Measurements from ENCODE around the gene KCNH3.

KCNH3 gene

GRCh38 chr12:49557187-49557916 is 18.5 kb downstream of the KCNH3 start:
- H3K4me3 ChIP-seq (ENCODE audit: low read length), result no peak overlapping the region
- no peak for TF ChIP-seq CTCF (conservative IDR thresholded peaks at IDR 0.05; ENCODE audit: low read length)
- DNase-seq (ENCODE audit: low read depth), result no peak

- DNase-seq (ENCODE audit: low read depth), result no peak
Measured at GRCh38 chr12:49557917-49558215, 19.0 kb downstream of the KCNH3 start.

GRCh38 chr12:49558526-49558925 is 19.7 kb downstream of the KCNH3 start:
- no peak overlapping the region for H3K4me3 ChIP-seq (ENCODE audit: low read length)
- no peak for TF ChIP-seq CTCF (conservative IDR thresholded peaks at IDR 0.05; ENCODE audit: low read length)
- no peak for DNase-seq (ENCODE audit: low read depth)

More at GRCh38 chr12:49557917-49558215, 19.0 kb downstream of the KCNH3 start:
- no peak overlapping the region for H3K4me3 ChIP-seq (ENCODE audit: low read length)
- 0 out of 2 replicates have a peak, but pooled peaks have one; percentile 2 for TF ChIP-seq CTCF (conservative IDR thresholded peaks at IDR 0.05; ENCODE audit: low read length)

- no peak for DNase-seq (ENCODE audit: low read depth)
- H3K4me3 ChIP-seq (ENCODE audit: low read length), result no peak overlapping the region
- TF ChIP-seq CTCF (conservative IDR thresholded peaks at IDR 0.05; ENCODE audit: low read length), result no peak
Measured at GRCh38 chr12:49559011-49559675, 20.3 kb downstream of the KCNH3 start.

- no peak overlapping the region for H3K4me3 ChIP-seq (ENCODE audit: low read length)
- no peak for DNase-seq (ENCODE audit: low read depth)
- TF ChIP-seq CTCF (conservative IDR thresholded peaks at IDR 0.05; ENCODE audit: low read length), result no peak
Measured at GRCh38 chr12:49560695-49561094, 21.9 kb downstream of the KCNH3 start.

- no peak overlapping the region for H3K4me3 ChIP-seq (ENCODE audit: low read length)
- no peak for TF ChIP-seq CTCF (conservative IDR thresholded peaks at IDR 0.05; ENCODE audit: low read length)
- no peak for DNase-seq (ENCODE audit: low read depth)
Measured at GRCh38 chr12:49562233-49562632, 23.4 kb downstream of the KCNH3 start.

- no peak for TF ChIP-seq CTCF (conservative IDR thresholded peaks at IDR 0.05; ENCODE audit: low read length)
- H3K4me3 ChIP-seq (ENCODE audit: low read length), result no peak overlapping the region
- DNase-seq (ENCODE audit: low read depth), result no peak
Measured at GRCh38 chr12:49562831-49563230, 24.0 kb downstream of the KCNH3 start.
